CD14-positive monocyte (primary cell): ENCODE results near the gene AP2M1. TPM values are rescaled to one million over a fixed set of nuclear protein-coding genes. Genes with fewer than 3 reads are reported as not detected.
A peak's percentile ranks its signal among the peaks of the same experiment; 100 is the strongest.

Experiments
- DNase-seq, 3 donors: peaks; one replicate each; pipeline ENCODE4 v3.0.0-alpha.2; 2011 to 2022
- H2AFZ ChIP-seq: 2 replicates; pipeline ENCODE4 v1.6.0; 2012; ENCODE audit warnings: mild to moderate bottlenecking, low read depth, low read length, inconsistent platforms; ENCODE audit not compliant: insufficient read depth, poor library complexity, severe bottlenecking
- H3K27ac ChIP-seq, 2 donors: 1 replicate in 1 of 2; 2 replicates in 1 of 2; pipeline ENCODE4 v1.5.1; 2012 to 2013; ENCODE audit warnings: low read length in 2 of 2, control low read depth in 1 of 2, inconsistent platforms in 1 of 2, low read depth in 1 of 2, mild to moderate bottlenecking in 1 of 2
- H3K27me3 ChIP-seq, 2 donors: one replicate each; pipeline versions ENCODE4 v1.6.0 to v1.6.1; 2011 to 2013; ENCODE audit warnings: low read length in 2 of 2; ENCODE audit not compliant: control insufficient read depth in 2 of 2, insufficient read depth in 2 of 2
- H3K36me3 ChIP-seq, 2 donors: replicated peaks in 1 of 2; 1 replicate in 1 of 2; 2 replicates in 1 of 2; pipeline versions ENCODE4 v1.5.1 to v1.6.1; 2012 to 2013; ENCODE audit warnings: low read length in 2 of 2, control low read depth in 1 of 2, inconsistent platforms in 1 of 2, mild to moderate bottlenecking in 1 of 2; ENCODE audit not compliant: insufficient read depth in 2 of 2, control insufficient read depth in 1 of 2
- H3K4me1 ChIP-seq, 2 donors: 1 replicate in 1 of 2; 2 replicates in 1 of 2; pipeline versions ENCODE4 v1.5.1 to v1.6.1; 2012 to 2013; ENCODE audit warnings: low read length in 2 of 2, control low read depth in 1 of 2, inconsistent platforms in 1 of 2, mild to moderate bottlenecking in 1 of 2, moderate library complexity in 1 of 2; ENCODE audit not compliant: insufficient read depth in 2 of 2, control insufficient read depth in 1 of 2
- H3K4me2 ChIP-seq: replicated peaks from 2 replicates; pipeline ENCODE3; 2012; ENCODE audit warnings: low read length, moderate library complexity, mild to moderate bottlenecking; ENCODE audit not compliant: poor library complexity, severe bottlenecking; ENCODE audit errors: extremely low read depth
- H3K4me3 ChIP-seq, 3 experiments: fragments of 200-600 bp in 1 of 3; sonication (generic) in 1 of 3; replicated peaks in 1 of 3; 1 replicate in 2 of 3; 2 replicates in 1 of 3; pipeline ENCODE4 v1.5.1; 2011 to 2013; ENCODE audit warnings: low read length in 3 of 3, mild to moderate bottlenecking in 3 of 3, control low read depth in 2 of 3, low read depth in 2 of 3, inconsistent platforms in 1 of 3, moderate library complexity in 1 of 3
- H3K79me2 ChIP-seq: 2 replicates; pipeline ENCODE4 v1.6.0; 2012; ENCODE audit warnings: mild to moderate bottlenecking, control low read depth, inconsistent platforms, low read length, moderate library complexity; ENCODE audit not compliant: insufficient read depth
- H3K9ac ChIP-seq: 2 replicates; pipeline ENCODE4 v1.6.0; 2017; ENCODE audit warnings: low read length, mild to moderate bottlenecking; ENCODE audit not compliant: insufficient read depth, poor library complexity, severe bottlenecking
- H3K9me3 ChIP-seq, 2 donors: replicated peaks in 1 of 2; 1 replicate in 1 of 2; 2 replicates in 1 of 2; pipeline versions ENCODE4 v1.5.1 to v1.6.1; 2012 to 2013; ENCODE audit warnings: low read length in 2 of 2, control low read depth in 1 of 2; ENCODE audit not compliant: control insufficient read depth in 1 of 2, insufficient read depth in 1 of 2
- H4K20me1 ChIP-seq: 2 replicates; pipeline ENCODE4 v1.6.0; 2012; ENCODE audit warnings: mild to moderate bottlenecking, low read length, control low read depth, moderate library complexity; ENCODE audit not compliant: insufficient read depth
- H3K27ac Mint-ChIP-seq, 7 donors: one replicate each; pipeline ENCODE4 v1.8.0; 2020; ENCODE audit warnings: mild to moderate bottlenecking in 7 of 7, mixed read lengths in 7 of 7, moderate library complexity in 6 of 7, inconsistent platforms in 2 of 7
- H3K27me3 Mint-ChIP-seq, 3 donors: one replicate each; pipeline ENCODE4 v1.8.0; 2021 to 2022; ENCODE audit warnings: low read depth in 3 of 3, mild to moderate bottlenecking in 3 of 3, mixed read lengths in 3 of 3, moderate library complexity in 3 of 3, inconsistent platforms in 1 of 3
- H3K36me3 Mint-ChIP-seq, 2 donors: one replicate each; pipeline ENCODE4 v1.8.0; 2020; ENCODE audit warnings: mixed read lengths in 2 of 2, inconsistent platforms in 1 of 2, mild to moderate bottlenecking in 1 of 2
- H3K4me1 Mint-ChIP-seq: one replicate; pipeline ENCODE4 v1.8.0; 2020; ENCODE audit warnings: mild to moderate bottlenecking, mixed read lengths
- H3K4me3 Mint-ChIP-seq, 2 donors: one replicate each; pipeline ENCODE4 v1.8.0; 2020; ENCODE audit warnings: mild to moderate bottlenecking in 2 of 2, mixed read lengths in 2 of 2, moderate library complexity in 1 of 2
- H3K9me3 Mint-ChIP-seq, 7 donors: one replicate each; pipeline ENCODE4 v1.8.0; 2020 to 2022; ENCODE audit warnings: mixed read lengths in 7 of 7, mild to moderate bottlenecking in 6 of 7, moderate library complexity in 6 of 7, inconsistent platforms in 2 of 7
- WGBS: methylation state at CpG from one replicate; pipeline ENCODE4 v1.1.5; 2013; ENCODE audit warnings: missing lambda C conversion rate; ENCODE audit not compliant: insufficient coverage; 5-methylcytosine and 5-hydroxymethylcytosine counted together
- intact Hi-C, 2 donors: fragments of 100-400 bp; cut with micrococcal nuclease; formaldehyde crosslinking; loops; one replicate each; pipeline versions ENCODE4 v1.15.0 to v1.15.1; 2023
- polyA plus RNA-seq, 3 donors: library from polyadenylated mRNA; depleted of rRNA in 1 of 3; unstranded in 2 of 3; stranded (reverse) in 1 of 3; fragments of 300-500 nt in 2 of 3; fragments of >200 nt in 1 of 3; fragmentation: Illumina TruSeq in 2 of 3; gene quantifications; 1 replicate in 2 of 3; 2 replicates in 1 of 3; pipeline ENCODE4 v1.2.3, GENCODE V29; 2012 to 2021
- TF ChIP-seq, protein P1 (sequence below): fragments of 200-600 bp; IDR thresholded peaks from one replicate; pipeline ENCODE4 v1.8.0; 2022; ENCODE audit warnings: antibody characterized with exemption, mild to moderate bottlenecking

Gene AP2M1
- polyA plus RNA-seq, 3 donors, result 283 to 327 (median 295) TPM

DNA sequence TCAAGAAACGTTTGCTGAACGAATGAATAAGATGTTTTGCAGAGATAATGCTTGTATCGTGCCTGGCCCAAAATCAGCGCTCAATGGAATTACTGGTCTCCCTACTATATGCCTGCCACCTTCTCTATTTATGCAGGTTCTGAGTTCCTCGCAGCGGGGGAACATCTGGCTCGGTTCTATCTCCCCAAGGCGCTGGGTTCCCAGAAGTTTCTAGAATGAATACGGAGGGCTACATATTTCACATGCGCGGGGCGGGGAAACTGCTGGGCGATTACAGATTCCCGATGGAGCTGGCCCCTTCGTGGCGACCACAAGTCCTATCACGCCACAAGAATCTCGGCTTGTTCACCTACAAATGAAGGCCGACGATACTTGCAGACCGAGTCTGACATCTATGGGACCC lies 39.9 kb upstream of the AP2M1 start:
- Histone ChIP-seq H3K9ac (peak overlapping the region; percentile 86), H3K4me1 (peaks cover 18 to 33% of the 10 kb centered on the region in 2 donors), H3K9me3 (no peaks in the 10 kb centered on the region), H3K36me3 (peaks cover 9 to 16% of the 10 kb centered on the region in 2 donors), H3K27ac (peak overlapping the region; percentile 78 to 91), H3K4me3 (peak overlapping the region; percentile 68 to 96 (median 91)), H3K79me2 (peaks cover 39% of the 10 kb centered on the region), H2AFZ (peak overlapping the region; percentile 94), H3K27me3 (no peaks in the 10 kb centered on the region), H3K4me2 (peak overlapping the region; percentile 98), H4K20me1 (peaks cover 14% of the 10 kb centered on the region)
- Mint-ChIP-seq H3K36me3 (peaks cover 9 to 22% of the 10 kb centered on the region in 2 donors), H3K27me3 (peaks cover 0 to 4% (median 0%) of the 10 kb centered on the region in 3 donors), H3K4me3 (peak overlapping the region; percentile 94 to 97), H3K9me3 (no peaks in the 10 kb centered on the region), H3K27ac (peak overlapping the region; percentile 86 to 93 (median 89)), H3K4me1 (peaks cover 30% of the 10 kb centered on the region)
- intact Hi-C loops, result loop anchor here (1.0 to 10.0 kb wide), 6 partner anchors 22 to 240 kb away; partner anchors contain the start of genes ABCC5 (in 2 of the 2), ABCF3 (in 1 of the 2) and AP2M1 (in 1 of the 2)
- TF ChIP-seq, protein P1, sequence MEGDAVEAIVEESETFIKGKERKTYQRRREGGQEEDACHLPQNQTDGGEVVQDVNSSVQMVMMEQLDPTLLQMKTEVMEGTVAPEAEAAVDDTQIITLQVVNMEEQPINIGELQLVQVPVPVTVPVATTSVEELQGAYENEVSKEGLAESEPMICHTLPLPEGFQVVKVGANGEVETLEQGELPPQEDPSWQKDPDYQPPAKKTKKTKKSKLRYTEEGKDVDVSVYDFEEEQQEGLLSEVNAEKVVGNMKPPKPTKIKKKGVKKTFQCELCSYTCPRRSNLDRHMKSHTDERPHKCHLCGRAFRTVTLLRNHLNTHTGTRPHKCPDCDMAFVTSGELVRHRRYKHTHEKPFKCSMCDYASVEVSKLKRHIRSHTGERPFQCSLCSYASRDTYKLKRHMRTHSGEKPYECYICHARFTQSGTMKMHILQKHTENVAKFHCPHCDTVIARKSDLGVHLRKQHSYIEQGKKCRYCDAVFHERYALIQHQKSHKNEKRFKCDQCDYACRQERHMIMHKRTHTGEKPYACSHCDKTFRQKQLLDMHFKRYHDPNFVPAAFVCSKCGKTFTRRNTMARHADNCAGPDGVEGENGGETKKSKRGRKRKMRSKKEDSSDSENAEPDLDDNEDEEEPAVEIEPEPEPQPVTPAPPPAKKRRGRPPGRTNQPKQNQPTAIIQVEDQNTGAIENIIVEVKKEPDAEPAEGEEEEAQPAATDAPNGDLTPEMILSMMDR, result no peak
- WGBS, result under 1% methylated on average over 18 of the region's 21 CpGs
- no peak for DNase-seq

DNA sequence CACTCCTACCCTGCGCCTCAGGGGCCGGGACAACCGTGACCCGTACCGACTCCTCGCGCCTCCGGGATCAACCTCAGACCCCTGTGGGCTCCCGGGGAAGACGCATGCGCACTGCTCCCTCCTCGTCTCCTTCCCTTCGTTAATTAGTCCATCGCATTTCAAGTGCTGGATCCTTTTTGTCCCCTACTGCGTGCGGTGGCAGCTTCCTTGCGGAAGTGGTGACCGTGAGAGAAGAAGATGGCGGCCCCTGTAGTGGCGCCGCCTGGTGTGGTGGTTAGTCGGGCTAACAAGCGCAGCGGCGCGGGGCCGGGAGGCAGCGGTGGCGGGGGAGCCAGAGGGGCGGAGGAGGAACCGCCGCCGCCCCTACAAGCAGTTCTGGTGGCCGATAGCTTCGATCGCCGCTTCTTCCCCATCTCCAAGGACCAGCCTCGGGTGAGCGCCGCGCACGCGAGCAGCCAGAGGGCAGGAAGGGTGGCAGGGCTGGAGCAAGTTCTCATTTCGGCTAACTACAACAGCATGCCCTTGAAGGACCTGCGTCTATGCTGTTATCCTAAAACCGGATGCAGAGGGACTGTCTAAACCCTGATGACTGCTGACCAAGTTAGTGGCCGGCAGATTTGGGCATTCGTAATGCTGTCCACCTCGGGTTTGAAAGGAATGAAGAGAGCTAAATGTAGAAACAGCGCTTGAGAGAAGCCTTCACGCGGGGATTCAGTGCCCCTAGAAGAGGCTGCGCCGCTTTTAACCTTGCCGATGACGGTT lies 39.3 kb upstream of the AP2M1 start, which contains the start of gene EIF2B5:
TSS of gene EIF2B5 (plus strand) at position 210 of the 762 bp plus-strand sequence. CDS start at position 238, 28 bp downstream.
- WGBS, result under 1% methylated on average over 53 of the region's 56 CpGs
- H3K4me3 Mint-ChIP-seq, result peak within 1 kb of the TSS; percentile 94 to 97
- intact Hi-C loops, result loop anchor here (1.0 to 10.0 kb wide), 4 partner anchors 21 to 241 kb away; partner anchors contain the start of gene ABCC5 (in 2 of the 2)
- peak within 1 kb of the TSS; percentile 86 to 93 (median 89) for H3K27ac Mint-ChIP-seq
- Histone ChIP-seq H3K9ac (peak within 1 kb of the TSS; percentile 86), H3K4me1 (peaks cover 18 to 33% of the 10 kb centered on the region in 2 donors), H4K20me1 (peaks cover 19% of the 10 kb centered on the region), H3K27me3 (no peaks in the 10 kb centered on the region), H3K36me3 (peaks cover 15 to 22% of the 10 kb centered on the region in 2 donors), H3K4me2 (peak within 1 kb of the TSS; percentile 98), H3K27ac (peak within 1 kb of the TSS; percentile 78 to 91), H3K4me3 (peak within 1 kb of the TSS; percentile 68 to 96 (median 91)), H2AFZ (peak within 1 kb of the TSS; percentile 94), H3K9me3 (no peaks in the 10 kb centered on the region), H3K79me2 (peaks cover 43% of the 10 kb centered on the region)
- peak; percentile 87 to 90 (median 88) for DNase-seq
- TF ChIP-seq, protein P1, result no peak
- H3K36me3 Mint-ChIP-seq, result peaks cover 14 to 28% of the 10 kb centered on the region in 2 donors
- H3K9me3 Mint-ChIP-seq, result no peaks in the 10 kb centered on the region
- H3K27me3 Mint-ChIP-seq, result peaks cover 0 to 4% (median 0%) of the 10 kb centered on the region in 3 donors
- peaks cover 30% of the 10 kb centered on the region for H3K4me1 Mint-ChIP-seq
